ENCODE data around the gene MTCL1. TPM values are rescaled to one million over a fixed set of nuclear protein-coding genes. Genes with fewer than 3 reads are reported as not detected.

MTCL1 gene
- total and polyA plus RNA-seq, 11 donors: 4.7 to 17.7 (median 9.5) TPM

GRCh38 chr18:8854962-8855361 lies 149.6 kb downstream of the MTCL1 start:
- no peaks in the 10 kb centered on the region for H3K36me3 ChIP-seq
- no peak for TF ChIP-seq CTCF (IDR thresholded peaks at IDR 0.05)
- no peak for TF ChIP-seq POLR2A (IDR thresholded peaks at IDR 0.05)
- 41 to 62% (median 51%) methylated on average over 2 of the region's 2 CpGs for WGBS, 4 donors
- H3K27me3 ChIP-seq: peaks cover 0 to 2% (median 0%) of the 10 kb centered on the region in 9 donors
- DNase-seq (no peak), ATAC-seq (no peak)
- H3K4me1 ChIP-seq: no peaks in the 10 kb centered on the region
- intact Hi-C loops (cut with DNase I): no loop called here
- no peak overlapping the region for H3K4me3 ChIP-seq
- peaks cover 0 to 7% (median 0%) of the 10 kb centered on the region in 12 donors for H3K9me3 ChIP-seq
- no peak overlapping the region for H3K27ac ChIP-seq

GRCh38 chr18:8856212-8856611 lies 150.9 kb downstream of the MTCL1 start:
- no peaks in the 10 kb centered on the region for H3K4me1 ChIP-seq
- no peak for DNase-seq
- intact Hi-C loops (cut with DNase I): no loop called here
- H3K36me3 ChIP-seq: no peaks in the 10 kb centered on the region
- TF ChIP-seq CTCF (IDR thresholded peaks at IDR 0.05): no peak
- no peak overlapping the region for H3K27ac ChIP-seq
- no peaks in the 10 kb centered on the region for H3K9me3 ChIP-seq
- WGBS, 4 donors: 85 to 89% (median 88%) methylated on average over 8 of the region's 8 CpGs
- peaks cover 0 to 2% (median 0%) of the 10 kb centered on the region in 9 donors for H3K27me3 ChIP-seq
- H3K4me3 ChIP-seq: no peak overlapping the region
- ATAC-seq: no peak

GRCh38 chr18:8856769-8857393 lies 151.5 kb downstream of the MTCL1 start:
- WGBS, 4 donors: 85 to 89% (median 88%) methylated on average over 17 to 34 of the region's 34 CpGs
- H3K9me3 ChIP-seq: no peaks in the 10 kb centered on the region
- no peaks in the 10 kb centered on the region for H3K36me3 ChIP-seq
- H3K4me1 ChIP-seq: no peaks in the 10 kb centered on the region
- H3K27me3 ChIP-seq: peaks cover 0 to 2% (median 0%) of the 10 kb centered on the region in 9 donors
- intact Hi-C loops (cut with DNase I): no loop called here
- ATAC-seq: peak in 1 of 4 donors; percentile 18
- no peak overlapping the region for H3K4me3 ChIP-seq
- no peak for TF ChIP-seq CTCF (IDR thresholded peaks at IDR 0.05)
- no peak for TF ChIP-seq POLR2A (IDR thresholded peaks at IDR 0.05)
- H3K27ac ChIP-seq: no peak overlapping the region
- no peak for DNase-seq

GRCh38 chr18:8857806-8858205 lies 152.4 kb downstream of the MTCL1 start:
- 89 to 94% (median 91%) methylated on average over 4 of the region's 4 CpGs for WGBS, 4 donors
- DNase-seq (no peak), ATAC-seq (no peak)
- Histone ChIP-seq H3K27ac (no peak overlapping the region), H3K36me3 (no peaks in the 10 kb centered on the region), H3K27me3 (peaks cover 0 to 2% (median 0%) of the 10 kb centered on the region in 9 donors), H3K9me3 (no peaks in the 10 kb centered on the region), H3K4me3 (no peak overlapping the region), H3K4me1 (no peaks in the 10 kb centered on the region)
- TF ChIP-seq POLR2A (IDR thresholded peaks at IDR 0.05): no peak
- no peak for TF ChIP-seq CTCF (IDR thresholded peaks at IDR 0.05)
- intact Hi-C loops (cut with DNase I): no loop called here

Data from heart left ventricle (tissue), 16 donors.